MM.1S (cell line): ENCODE data around the gene TRIM44.

Experiments
- CTCF ChIP-seq: fragments of 300-600 bp; sonication (generic); IDR thresholded peaks from 2 replicates; pipeline ENCODE4 v1.5.1; 2016; ENCODE audit warnings: antibody characterized with exemption, low read length, mixed read lengths
- EZH2 ChIP-seq: fragments of 300-600 bp; sonication (generic); optimal IDR thresholded peaks from 2 replicates; pipeline ENCODE3; 2017; ENCODE audit warnings: low read depth, mild to moderate bottlenecking, antibody characterized with exemption, low read length, mixed read lengths
- EZH2phosphoT487 ChIP-seq: fragments of 300-600 bp; sonication (generic); IDR thresholded peaks from 2 replicates; pipeline ENCODE4 v1.6.1; 2018; ENCODE audit warnings: antibody characterized with exemption, low read length

- no peak for TF ChIP-seq CTCF
- TF ChIP-seq EZH2: no peak
- no peak for TF ChIP-seq EZH2phosphoT487
Observed at GRCh38 chr11:35859301-35859700, 196.7 kb downstream of the TRIM44 start.
